Activated naive CD4-positive, alpha-beta T cell treated with Interleukin-2 at 50 U/mL for 16 hours (primary cell): ENCODE data around the gene NDST3.
"Not testable (repeated sequence)": the region's sequence is repeated elsewhere in the genome, so short reads cannot be mapped to it uniquely, and the experiment has no call there.

Experiments
- DNase-seq: peaks from one replicate; pipeline ENCODE4 v3.0.0-alpha.2; 2020

The NDST3 gene

GRCh38 chr4:118278473-118279274, 244.4 kb downstream of the NDST3 start:
- DNase-seq, result peak; percentile 97

GRCh38 chr4:118279328-118279727, 245.0 kb downstream of the NDST3 start:
- DNase-seq, result no peak

- no peak for DNase-seq
Observed at GRCh38 chr4:118279920-118280432, 245.7 kb downstream of the NDST3 start.

GRCh38 chr4:118280501-118281218, 246.4 kb downstream of the NDST3 start:
- DNase-seq, result peak; percentile 22

- no peak for DNase-seq
Observed at GRCh38 chr4:118281611-118282442, 247.5 kb downstream of the NDST3 start.

GRCh38 chr4:118282692-118283091, 248.4 kb downstream of the NDST3 start:
- DNase-seq, result no peak

GRCh38 chr4:118284169-118284568, 249.9 kb downstream of the NDST3 start:
- no peak for DNase-seq

GRCh38 chr4:118285931-118286330, 251.6 kb downstream of the NDST3 start:
- DNase-seq, result no peak

GRCh38 chr4:118286685-118287084, 252.4 kb downstream of the NDST3 start:
- DNase-seq, result no peak

- DNase-seq, result no peak
Observed at GRCh38 chr4:118287711-118288451, 253.6 kb downstream of the NDST3 start.

- no peak for DNase-seq
Observed at GRCh38 chr4:118289794-118290193, 255.5 kb downstream of the NDST3 start.

- DNase-seq, result no peak
Observed at GRCh38 chr4:118290951-118291350, 256.7 kb downstream of the NDST3 start.

- no peak for DNase-seq
Observed at GRCh38 chr4:118296729-118297128, 262.4 kb downstream of the NDST3 start.

GRCh38 chr4:118299619-118300018, 265.3 kb downstream of the NDST3 start:
- DNase-seq, result not testable (repeated sequence)

- DNase-seq, result no peak
Observed at GRCh38 chr4:118307643-118308042, 273.4 kb downstream of the NDST3 start.
